Coronary artery (tissue), 2 donors: ENCODE measurements around the gene TREM1.
"Not testable (repeated sequence)": the region's sequence is repeated elsewhere in the genome, so short reads cannot be mapped to it uniquely, and the experiment has no call there.

ENCODE experiments used
- DNase-seq: peaks from one replicate; pipeline ENCODE4 v3.0.0-alpha.2; 2017; ENCODE audit warnings: low spot score
- H3K27ac ChIP-seq, 2 donors: fragments of 200-600 bp; sonication (generic); one replicate each; pipeline ENCODE4 v1.5.1; 2016 to 2019
- H3K4me3 ChIP-seq: fragments of 200-600 bp; sonication (generic); 2 replicates; pipeline ENCODE4 v1.5.1; 2016; ENCODE audit warnings: mild to moderate bottlenecking, moderate library complexity
- CTCF ChIP-seq: fragments of 200-600 bp; sonication (generic); IDR thresholded peaks from one replicate; pipeline ENCODE4 v1.5.1; 2019; ENCODE audit warnings: antibody characterized with exemption

Gene TREM1

GRCh38 chr6:41318261-41318653 is 31.8 kb upstream of the TREM1 start:
- Histone ChIP-seq H3K4me3 (peak overlapping the region; percentile 62), H3K27ac (no peak overlapping the region)
- TF ChIP-seq CTCF, result no peak
- DNase-seq, result no peak

- H3K4me3 ChIP-seq, result no peak overlapping the region
- DNase-seq, result no peak
- no peak overlapping the region for H3K27ac ChIP-seq
- no peak for TF ChIP-seq CTCF
Observed at GRCh38 chr6:41315943-41316620, 29.6 kb upstream of the TREM1 start.

GRCh38 chr6:41315203-41315602 is 28.7 kb upstream of the TREM1 start:
- DNase-seq, result no peak
- no peak overlapping the region for H3K4me3 ChIP-seq
- H3K27ac ChIP-seq, result no peak overlapping the region
- no peak for TF ChIP-seq CTCF

- peak; percentile 19 for TF ChIP-seq CTCF
- no peak for DNase-seq
- Histone ChIP-seq H3K4me3 (no peak overlapping the region), H3K27ac (no peak overlapping the region)
Observed at GRCh38 chr6:41306187-41306854, 19.8 kb upstream of the TREM1 start.

GRCh38 chr6:41302638-41303037 is 16.2 kb upstream of the TREM1 start:
- DNase-seq, result no peak
- TF ChIP-seq CTCF, result no peak
- H3K4me3 ChIP-seq, result no peak overlapping the region

GRCh38 chr6:41298785-41299502 is 12.5 kb upstream of the TREM1 start:
- DNase-seq, result no peak
- Histone ChIP-seq H3K27ac (no peak overlapping the region), H3K4me3 (no peak overlapping the region)
- TF ChIP-seq CTCF, result no peak

More at GRCh38 chr6:41302638-41303037, 16.2 kb upstream of the TREM1 start:
- no peak overlapping the region for H3K27ac ChIP-seq

- not testable (repeated sequence) for H3K27ac ChIP-seq, H3K4me3 ChIP-seq, DNase-seq
Observed at GRCh38 chr6:41297248-41297647, 10.8 kb upstream of the TREM1 start.
